GOT3 (cell line): Measurements from ENCODE around the gene TMPRSS12.
"Not testable (repeated sequence)": the region's sequence is repeated elsewhere in the genome, so short reads cannot be mapped to it uniquely, and the experiment has no call there.

Experiments used
- DNase-seq: peaks from one replicate; lab custom pipeline; 2025; ENCODE audit warnings: mixed read lengths; lab: John Stamatoyannopoulos, UW

Gene TMPRSS12

DNA sequence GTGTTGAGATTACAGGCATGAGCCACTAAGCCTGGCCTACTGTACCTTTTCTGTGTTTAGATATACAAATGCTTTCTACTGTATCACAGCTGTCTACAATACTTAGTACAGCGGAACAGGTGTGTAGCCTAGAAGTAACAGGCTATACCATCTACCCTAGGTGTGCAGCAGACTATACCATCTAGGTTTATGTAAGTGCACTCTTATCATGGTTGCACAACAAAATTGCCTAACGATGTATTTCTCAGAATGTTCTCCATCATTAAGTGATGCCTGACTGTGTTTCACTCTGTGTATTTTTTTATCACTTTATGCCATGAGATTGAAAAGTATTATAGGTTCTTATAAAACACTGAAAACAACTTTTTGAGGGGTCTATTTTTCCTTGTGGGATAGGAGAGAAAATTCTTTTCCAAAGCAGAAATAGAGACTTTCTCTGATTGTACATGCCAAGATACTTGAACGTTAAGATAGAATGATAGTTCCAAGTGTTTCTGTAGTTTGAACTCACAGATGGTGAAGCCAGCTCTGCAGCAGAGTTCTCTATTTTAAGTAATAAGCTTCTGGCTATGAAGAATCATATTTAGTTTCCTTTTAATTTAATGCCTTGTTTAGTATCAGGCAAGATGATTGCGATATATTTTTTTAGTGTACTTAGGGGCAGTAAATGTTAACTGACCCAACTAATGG lies 17.0 kb downstream of the TMPRSS12 start:
- DNase-seq: no peak

DNA sequence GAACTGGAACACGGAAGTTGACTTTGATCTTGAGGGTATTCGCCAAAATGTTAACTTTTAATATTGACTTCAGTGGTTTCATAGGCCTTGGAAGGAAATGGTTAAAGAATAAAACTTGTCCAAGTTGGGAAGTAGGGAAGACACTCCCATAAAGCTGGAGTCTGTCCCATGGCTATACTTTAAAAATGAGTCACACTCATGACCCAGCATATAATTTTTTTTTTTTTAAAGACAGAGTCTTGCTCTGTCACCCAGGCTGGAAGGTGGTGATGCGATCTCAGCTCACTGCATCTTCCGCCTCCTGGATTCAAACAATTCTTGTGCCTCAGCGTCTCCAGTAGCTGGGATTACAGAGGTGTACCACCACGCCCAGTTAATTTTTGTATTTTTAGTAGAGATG lies 19.6 kb downstream of the TMPRSS12 start:
- no peak for DNase-seq

DNA sequence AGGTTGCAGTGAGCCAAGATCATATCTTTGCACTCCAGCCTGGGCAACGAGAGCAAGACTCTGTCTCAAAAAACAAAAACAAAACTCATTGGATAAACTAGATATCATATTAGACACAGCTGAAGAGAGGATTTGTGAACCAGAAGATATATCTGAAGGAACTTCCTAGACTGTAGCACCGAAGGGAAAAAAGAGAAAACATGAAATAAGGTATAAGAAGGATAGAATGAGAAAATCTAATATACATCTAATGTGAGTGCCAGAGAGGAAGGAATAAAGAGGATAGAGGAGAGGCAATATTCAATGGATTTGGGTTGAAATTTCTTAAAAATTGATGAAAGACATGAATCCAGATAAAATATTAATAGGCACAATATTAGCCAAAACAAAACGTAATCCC lies 22.5 kb downstream of the TMPRSS12 start:
- DNase-seq: no peak

DNA sequence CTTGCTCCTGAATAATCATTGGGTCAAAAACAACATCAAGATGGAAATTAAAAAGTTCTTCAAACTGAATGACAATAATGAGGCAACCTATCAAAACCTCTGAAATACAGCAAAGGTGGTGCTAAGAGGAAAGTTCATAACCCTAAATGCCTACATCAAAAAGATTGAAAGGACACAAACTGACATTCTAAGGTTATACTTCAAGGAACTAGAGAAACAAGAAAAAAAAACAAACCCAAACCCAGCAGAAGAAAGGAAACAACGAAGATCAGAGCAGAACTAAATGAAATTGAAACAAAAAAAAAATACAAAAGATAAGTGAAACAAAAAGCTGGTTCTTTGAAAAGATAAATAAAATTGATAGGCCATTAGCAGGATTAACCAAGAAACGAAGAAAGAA lies 26.2 kb downstream of the TMPRSS12 start:
- DNase-seq: not testable (repeated sequence)

DNA sequence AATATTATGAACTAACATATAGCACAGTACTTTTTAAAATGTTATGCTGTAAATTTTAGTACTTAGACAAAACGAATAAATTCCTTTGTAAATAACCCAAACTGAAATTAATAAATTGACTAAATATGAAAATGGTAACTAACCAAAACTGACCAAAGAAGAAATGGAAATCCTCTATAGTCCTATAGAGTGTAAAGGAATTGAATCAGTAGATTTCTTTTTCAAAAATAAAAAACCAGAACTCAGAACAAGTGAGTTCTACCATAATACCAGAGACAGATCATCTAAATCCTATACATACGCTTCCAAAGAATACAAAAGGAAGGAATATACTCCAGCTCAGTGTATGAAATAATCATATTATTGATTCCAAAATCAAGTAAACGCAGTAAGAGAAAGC lies 39.8 kb downstream of the TMPRSS12 start:
- DNase-seq: no peak

DNA sequence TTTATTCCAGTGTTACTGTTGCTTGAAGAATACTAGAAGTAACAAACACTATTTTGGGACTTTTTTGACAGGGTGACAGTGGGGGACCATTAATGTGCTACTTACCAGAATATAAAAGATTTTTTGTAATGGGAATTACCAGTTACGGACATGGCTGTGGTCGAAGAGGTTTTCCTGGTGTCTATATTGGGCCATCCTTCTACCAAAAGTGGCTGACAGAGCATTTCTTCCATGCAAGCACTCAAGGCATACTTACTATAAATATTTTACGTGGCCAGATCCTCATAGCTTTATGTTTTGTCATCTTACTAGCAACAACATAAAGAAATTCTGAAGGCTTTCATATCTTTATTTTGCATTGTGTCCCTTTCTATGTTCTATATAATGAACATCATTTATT lies 44.5 kb downstream of the TMPRSS12 start:
- DNase-seq: no peak

DNA sequence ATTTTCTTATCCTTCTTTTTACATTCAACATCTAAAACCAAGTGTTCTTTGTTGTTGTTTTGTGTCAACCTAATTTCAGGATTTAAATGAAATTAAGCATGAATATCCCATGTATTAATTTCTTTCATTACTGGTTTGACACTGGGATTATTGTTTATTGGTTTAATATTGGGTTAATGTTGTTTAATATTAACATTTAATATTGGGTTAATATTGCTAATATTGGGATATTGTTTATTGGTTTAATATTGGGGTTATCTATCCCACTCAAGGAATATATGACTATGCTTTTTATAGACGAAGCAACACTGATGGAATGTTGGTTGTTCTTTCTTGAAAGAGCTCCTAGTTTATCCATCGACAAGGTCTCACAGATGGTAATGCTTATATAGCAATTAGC lies 45.9 kb downstream of the TMPRSS12 start:
- DNase-seq: no peak

DNA sequence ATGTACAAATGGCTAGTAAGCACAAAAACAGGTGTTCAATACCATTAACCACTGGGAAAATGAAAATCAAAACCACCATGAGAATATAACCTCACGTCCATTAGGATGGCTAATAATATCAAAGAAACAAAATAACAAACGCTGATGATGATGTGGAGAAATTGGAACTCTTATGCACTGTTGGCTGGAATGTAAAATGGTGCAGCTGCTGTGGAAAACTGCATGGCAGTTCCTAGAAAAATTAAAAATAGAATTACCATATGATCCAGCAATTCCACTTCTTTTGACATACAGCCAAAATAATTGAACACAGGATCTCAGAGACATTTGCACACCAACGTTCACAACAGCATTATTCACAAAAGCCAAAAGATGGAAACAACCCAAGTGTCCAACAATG lies 51.5 kb downstream of the TMPRSS12 start:
- DNase-seq: no peak

DNA sequence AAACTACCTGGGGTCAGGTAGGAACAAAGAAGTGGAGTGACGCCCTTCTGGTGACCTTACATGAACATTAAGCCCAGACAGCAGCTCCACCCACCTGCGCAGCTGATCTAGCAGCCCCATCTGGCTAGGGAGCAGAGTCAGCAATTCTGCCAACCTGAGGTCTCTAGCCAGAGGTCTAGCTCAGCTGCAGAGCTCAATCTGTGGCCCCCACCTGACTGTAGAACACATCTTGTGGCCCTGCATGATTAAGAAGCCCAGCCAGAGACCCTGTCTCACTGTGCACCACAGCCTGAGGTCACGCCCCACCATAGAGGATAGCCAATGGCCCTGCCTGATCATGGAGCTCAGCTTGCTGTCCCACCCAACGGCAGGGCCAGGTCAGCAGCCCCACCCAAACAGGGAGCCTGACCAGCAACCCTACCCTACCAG lies 59.0 kb downstream of the TMPRSS12 start:
- no peak for DNase-seq

DNA sequence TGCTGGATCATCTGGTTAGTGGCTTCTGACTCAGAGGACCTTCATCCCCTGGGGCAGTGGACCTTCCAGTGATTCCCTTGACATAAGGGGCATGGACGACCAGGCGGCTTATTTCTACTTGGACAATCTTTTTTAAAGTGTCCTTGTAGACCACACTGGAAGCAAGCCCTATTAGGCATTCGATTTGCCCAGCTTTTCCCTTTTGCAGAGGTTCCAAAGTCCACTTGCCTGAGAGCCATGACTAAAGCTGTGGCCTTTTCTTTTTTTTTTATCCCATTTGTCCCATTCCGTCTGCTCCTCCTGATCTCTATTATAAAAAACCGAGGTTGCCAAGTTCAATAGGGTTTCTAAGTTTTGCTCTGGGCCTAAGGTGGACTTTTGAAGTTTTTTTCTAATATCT lies 65.8 kb downstream of the TMPRSS12 start:
- not testable (repeated sequence) for DNase-seq

DNA sequence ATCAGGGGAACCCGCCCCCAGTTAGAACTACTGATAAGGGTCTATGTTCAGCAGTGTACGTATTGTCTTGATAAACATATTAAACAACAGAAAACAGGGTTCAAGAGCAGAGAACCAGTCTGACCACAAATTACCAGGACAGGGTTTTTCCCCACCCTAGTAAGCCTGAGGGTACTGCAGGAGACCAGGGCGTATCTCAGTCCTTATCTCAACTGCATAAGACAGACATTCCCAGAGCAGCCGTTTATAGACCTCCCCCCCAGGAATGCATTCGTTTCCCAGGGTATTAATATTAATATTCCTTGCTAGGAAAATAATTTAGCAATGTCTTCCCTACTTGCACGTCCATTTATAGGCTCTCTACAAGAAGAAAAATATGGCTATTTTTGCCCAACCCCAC lies 69.6 kb downstream of the TMPRSS12 start:
- DNase-seq: not testable (repeated sequence)

DNA sequence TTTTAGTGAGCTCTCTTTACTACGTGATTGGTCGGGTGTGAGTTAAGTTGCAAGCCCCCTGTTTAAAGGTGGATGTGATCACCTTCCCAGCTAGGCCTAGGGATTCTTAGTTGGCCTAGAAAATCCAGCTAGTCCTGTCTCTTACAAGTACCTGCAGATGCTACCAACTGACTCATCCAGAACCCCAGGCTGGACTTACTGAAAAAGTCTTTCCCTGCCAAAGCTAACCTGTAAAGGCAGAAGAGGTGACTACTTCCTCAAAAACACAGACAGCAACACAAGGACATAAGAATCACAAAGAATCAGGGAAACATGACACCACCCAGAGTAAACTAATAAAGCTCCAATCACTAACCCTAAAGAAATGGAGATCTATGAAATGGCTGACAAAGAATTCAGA lies 70.5 kb downstream of the TMPRSS12 start:
- DNase-seq: no peak

DNA sequence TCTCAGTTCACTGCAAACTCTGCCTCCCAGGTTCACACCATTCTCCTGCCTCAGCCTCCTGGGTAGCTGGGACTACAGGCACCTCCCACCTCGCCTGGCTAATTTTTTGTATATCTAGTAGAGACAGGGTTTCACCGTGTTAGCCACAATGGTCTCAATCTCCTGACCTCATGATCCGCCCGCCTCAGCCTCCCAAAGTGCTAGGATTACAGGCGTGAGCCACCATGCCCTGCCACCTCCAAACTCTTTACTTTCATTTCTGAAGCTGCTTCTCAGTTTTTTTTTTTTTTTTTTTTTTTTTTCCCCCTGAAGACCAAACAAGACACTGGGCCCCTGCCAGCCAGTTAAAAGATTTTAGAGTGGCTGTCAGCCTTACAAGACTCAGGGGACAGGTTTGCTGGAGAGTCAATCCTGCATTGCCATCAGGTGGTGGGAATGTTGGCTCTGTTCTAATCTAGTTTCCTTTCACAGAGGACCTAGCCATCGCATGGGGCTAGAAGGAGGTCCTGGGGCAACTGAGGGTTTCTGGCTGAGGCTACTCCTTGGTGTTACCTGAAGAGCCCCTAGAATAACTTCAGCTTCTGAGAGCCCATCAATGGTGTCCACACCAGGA lies 72.3 kb downstream of the TMPRSS12 start:
- no peak for DNase-seq

DNA sequence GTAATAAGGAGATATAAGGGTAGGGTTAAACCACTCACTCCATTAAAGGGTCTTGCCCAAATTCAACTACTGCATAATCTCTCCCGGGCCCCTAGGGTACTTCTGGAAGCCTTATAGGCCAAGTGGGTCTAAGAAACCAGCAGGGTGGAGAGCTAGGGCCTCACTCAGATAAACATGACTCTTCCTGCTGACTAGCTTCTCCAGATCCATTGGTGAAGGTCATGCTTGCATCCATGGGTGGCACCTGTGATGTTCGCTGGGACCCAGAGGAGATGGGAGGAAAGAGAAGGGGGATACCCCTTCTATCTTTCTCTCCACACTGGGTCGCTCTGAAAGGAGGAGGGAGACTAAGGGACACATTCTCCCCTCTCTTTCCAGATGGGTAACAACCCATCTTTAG lies 73.6 kb downstream of the TMPRSS12 start:
- no peak for DNase-seq

DNA sequence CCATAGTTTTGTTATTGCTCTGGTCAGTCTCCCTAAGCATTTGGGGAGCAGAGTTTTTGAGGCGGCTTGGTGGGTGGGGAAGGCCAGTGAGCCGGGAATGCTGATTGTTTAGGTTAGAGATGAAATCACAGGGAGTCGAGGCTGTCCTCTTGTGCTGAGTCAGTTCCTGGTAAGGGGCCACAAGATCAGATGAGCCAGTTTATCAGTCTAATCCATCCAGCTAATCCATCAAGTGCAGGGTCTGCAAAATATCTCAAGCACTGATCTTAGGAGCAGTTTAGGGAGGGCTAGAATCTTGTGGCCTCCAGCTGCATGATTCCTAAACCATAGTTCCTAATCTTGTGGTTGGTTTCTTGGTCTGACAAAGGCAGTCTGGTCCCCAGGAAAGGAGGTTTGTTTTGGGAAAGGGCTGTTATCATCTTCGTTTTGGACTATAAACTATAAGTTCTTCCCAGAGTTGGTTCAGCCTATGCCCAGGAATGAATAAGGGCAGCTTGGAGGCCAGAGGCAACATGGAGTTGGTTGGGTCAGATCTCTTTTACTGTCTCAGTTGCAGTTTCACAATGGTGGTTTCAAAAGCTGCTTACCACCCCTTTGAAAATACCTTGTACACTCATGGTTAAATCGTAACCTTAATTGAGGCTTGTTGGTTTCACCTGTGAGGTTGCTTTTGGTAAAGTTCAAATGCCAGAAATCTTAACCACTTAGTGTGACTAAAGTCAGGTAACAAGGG lies 76.0 kb downstream of the TMPRSS12 start:
- no peak for DNase-seq

DNA sequence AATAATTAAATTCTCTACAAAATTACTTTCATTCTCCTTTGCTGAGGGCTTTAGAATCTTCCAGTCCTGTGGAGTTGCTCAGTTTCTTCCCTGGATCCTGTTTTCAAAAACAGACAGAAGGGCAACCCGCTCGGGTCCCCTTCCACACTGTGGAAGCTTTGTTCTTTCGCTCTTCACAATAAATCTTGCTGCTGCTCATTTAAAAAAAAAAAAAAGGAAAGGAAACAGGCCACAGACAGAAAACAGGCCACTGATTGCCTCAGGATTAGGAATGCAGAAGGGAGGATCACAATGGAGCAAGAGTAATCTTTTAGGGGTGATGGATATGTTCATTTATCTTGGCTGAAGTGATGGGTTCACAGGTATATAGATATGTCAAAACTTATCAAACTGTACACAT lies 80.1 kb downstream of the TMPRSS12 start:
- DNase-seq: no peak

DNA sequence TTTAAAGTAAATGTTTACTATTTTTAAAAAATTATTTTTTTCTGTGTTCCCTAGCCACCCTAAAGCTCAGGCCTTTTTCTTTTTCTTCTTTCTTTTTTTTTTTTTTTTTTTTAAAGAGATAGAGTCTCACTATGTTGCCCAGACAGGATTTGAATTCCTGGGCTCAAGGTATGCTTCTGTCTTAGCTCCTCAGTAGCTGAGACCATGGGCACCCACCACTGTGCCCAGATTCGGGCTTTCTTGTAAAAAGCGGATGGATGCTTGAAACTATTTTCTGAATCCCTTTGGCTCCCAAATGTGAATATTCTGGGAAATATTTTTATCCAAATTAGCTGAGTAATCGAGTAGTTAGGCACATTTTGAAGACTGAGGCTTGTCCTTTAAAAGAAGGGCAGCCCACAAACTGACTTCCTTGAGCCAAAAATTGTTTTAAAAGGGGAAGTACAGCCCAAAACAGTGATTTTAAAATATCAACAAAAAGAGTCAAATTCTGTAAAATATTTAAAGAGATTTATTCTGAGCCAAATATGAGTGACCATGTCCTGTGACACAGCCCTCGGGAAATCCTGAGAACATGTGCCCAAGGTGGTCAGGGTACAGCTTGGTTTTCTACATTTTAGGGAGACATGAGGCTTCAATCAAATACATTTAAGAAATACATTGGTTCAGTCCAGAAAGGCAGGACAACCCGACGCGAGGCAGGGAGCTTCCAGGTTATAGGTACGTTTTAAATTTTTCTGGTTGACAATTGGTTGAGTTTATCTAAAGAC lies 80.8 kb downstream of the TMPRSS12 start:
- no peak for DNase-seq

DNA sequence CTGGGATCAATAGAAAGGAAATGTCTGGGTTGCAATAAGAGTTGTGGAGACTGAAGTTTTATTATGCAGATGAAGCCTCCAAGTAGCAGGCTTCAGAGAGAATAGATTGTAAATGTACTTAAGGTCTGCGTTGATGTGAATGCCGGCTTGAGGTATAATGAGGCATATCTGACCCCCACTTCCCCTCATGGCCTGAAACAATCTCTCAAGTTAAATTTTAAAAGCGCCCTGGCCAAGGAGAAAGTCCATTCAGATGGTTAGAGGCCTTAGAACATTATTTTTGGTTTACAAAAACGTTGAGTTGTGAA lies 81.4 kb downstream of the TMPRSS12 start:
- no peak for DNase-seq

DNA sequence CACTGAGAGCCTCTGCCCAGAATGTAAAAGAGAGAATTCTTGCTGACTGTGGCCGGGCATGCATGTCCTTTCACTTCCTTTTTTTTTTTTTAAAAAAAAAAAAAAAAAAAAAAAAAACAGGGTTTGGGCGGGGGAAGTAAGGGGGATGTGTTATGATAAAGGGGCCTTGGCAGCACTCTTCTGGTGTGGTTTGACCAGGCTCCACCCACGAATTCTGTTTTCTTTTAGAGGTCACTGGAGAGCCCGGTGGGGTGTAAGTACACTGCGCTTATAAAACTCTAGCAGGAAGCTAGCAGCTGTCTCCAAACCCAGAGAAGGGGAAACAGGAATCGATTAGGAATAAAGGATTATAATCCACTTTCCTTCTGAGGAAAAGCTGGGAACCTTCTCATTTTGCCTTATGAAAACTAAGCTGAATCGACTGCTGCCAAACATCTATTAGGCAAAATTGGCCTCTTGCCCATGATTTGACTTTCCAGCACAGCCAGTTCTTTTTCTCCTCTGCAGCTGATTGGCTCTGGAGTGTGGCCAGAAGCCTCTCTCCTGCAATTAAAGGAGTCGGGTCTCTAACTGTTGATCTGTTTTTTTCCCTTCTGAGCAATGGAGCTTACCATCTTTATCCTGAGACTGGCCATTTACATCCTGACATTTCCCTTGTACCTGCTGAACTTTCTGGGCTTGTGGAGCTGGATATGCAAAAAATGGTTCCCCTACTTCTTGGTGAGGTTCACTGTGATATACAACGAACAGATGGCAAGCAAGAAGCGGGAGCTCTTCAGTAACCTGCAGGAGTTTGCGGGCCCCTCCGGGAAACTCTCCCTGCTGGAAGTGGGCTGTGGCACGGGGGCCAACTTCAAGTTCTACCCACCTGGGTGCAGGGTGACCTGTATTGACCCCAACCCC lies 82.0 kb downstream of the TMPRSS12 start:
- DNase-seq: peak; percentile 98

DNA sequence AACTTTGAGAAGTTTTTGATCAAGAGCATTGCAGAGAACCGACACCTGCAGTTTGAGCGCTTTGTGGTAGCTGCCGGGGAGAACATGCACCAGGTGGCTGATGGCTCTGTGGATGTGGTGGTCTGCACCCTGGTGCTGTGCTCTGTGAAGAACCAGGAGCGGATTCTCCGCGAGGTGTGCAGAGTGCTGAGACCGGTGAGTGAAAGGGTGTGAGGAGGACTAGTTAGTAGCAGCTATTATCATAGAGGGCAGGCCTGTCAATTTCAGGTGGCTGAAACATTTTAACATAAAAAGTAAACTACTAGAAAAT lies 82.6 kb downstream of the TMPRSS12 start:
- DNase-seq: no peak

DNA sequence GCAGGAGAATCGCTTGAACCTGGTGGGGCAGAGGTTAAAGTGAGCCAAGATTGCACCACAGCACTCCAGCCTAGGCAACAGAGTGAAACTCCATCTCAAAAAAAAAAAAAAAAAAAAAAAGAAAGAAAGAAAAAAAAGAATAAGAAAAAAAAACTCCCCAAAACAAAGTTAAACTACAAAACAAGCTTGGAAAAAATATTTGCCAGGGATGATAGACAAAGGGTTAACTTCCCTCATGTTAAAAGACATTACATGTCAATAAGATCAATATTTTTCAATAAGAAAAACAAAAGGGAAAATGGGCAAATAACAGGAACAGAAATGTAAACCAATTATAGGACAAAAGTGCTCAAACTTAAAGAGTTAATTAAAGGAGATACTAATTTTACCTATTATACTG lies 83.2 kb downstream of the TMPRSS12 start:
- DNase-seq: no peak

DNA sequence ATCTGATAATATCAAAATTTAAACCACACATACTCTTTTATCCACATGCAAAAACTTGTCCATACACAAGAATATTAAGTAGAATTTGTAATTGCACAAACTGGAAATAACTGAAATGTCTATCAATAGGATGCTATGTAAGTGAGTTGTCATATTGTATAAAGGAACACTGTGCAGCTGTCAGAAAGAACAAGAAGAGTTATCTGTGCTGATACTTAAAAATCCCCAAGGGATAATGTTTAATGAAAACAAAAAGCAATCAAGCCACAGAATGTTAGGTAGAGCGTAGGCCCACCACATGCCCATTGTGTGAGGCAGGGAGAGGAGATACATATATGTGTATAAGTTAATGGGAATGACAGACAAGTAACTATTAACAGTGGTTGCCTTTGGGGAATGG lies 83.7 kb downstream of the TMPRSS12 start:
- no peak for DNase-seq
